Measurements from ENCODE around the gene ALOX5.
"Not testable (repeated sequence)": the region's sequence is repeated elsewhere in the genome, so short reads cannot be mapped to it uniquely, and the experiment has no call there.

DNA sequence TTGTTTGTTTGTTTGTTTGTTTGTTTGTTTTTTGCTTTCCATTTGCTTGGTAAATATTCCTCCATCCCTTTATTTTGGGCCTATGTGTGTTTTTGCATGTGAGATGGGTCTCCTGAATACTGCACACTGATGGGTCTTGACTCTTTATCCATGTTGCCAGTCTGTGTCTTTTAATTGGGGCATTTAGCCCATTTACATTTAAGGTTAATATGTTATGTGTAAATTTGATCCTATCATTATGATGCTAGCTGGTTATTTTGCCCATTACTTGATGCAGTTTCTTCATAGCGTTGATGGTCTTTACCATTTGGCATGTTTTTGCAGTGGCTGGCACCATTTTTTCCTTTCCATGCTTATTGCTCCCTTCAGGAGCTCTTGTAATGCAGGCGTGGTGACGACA lies 42.2 kb upstream of the ALOX5 start:
- TF ChIP-seq, protein P1, sequence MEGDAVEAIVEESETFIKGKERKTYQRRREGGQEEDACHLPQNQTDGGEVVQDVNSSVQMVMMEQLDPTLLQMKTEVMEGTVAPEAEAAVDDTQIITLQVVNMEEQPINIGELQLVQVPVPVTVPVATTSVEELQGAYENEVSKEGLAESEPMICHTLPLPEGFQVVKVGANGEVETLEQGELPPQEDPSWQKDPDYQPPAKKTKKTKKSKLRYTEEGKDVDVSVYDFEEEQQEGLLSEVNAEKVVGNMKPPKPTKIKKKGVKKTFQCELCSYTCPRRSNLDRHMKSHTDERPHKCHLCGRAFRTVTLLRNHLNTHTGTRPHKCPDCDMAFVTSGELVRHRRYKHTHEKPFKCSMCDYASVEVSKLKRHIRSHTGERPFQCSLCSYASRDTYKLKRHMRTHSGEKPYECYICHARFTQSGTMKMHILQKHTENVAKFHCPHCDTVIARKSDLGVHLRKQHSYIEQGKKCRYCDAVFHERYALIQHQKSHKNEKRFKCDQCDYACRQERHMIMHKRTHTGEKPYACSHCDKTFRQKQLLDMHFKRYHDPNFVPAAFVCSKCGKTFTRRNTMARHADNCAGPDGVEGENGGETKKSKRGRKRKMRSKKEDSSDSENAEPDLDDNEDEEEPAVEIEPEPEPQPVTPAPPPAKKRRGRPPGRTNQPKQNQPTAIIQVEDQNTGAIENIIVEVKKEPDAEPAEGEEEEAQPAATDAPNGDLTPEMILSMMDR (IDR thresholded peaks at IDR 0.05) = not testable (repeated sequence)
- not testable (repeated sequence) for TF ChIP-seq POLR2A (IDR thresholded peaks at IDR 0.05)
